ENCODE results near the gene SSX5.
"Not testable (repeated sequence)": the region's sequence is repeated elsewhere in the genome, so short reads cannot be mapped to it uniquely, and the experiment has no call there.

SSX5 gene

GRCh38 chrX:48154796-48155195 is 41.8 kb downstream of the SSX5 start:
- Histone ChIP-seq H3K36me3 (no peaks in the 10 kb centered on the region), H3K4me2 (no peak overlapping the region), H3K4me1 (no peaks in the 10 kb centered on the region), H3K27me3 (peaks cover 31 to 79% (median 55%) of the 10 kb centered on the region in 11 experiments), H3K9me3 (replicated peaks in 1 of 11) (no peaks in the 10 kb centered on the region; a peak in 2 of 22 replicates), H3K27ac (no peak overlapping the region), H3K9ac (no peak overlapping the region), H3K4me3 (no peak overlapping the region), H4K20me1 (no peaks in the 10 kb centered on the region; a peak in 1 of 22 replicates)
- no peak for TF ChIP-seq Cebpa-rat (IDR thresholded peaks at IDR 0.05)

- no peak for TF ChIP-seq Cebpa-rat (IDR thresholded peaks at IDR 0.05)
- Histone ChIP-seq H3K36me3 (no peaks in the 10 kb centered on the region), H3K27me3 (peaks cover 26 to 76% (median 54%) of the 10 kb centered on the region in 11 experiments), H3K9me3 (replicated peaks in 1 of 11) (no peaks in the 10 kb centered on the region; a peak in 2 of 22 replicates), H3K9ac (no peak overlapping the region), H3K4me2 (no peak overlapping the region), H3K4me1 (no peaks in the 10 kb centered on the region), H4K20me1 (no peaks in the 10 kb centered on the region; a peak in 1 of 22 replicates), H3K4me3 (no peak overlapping the region), H3K27ac (no peak overlapping the region)
Observed at GRCh38 chrX:48153769-48154168, 42.8 kb downstream of the SSX5 start.

- H3K9ac ChIP-seq, H4K20me1 ChIP-seq, H3K36me3 ChIP-seq, H3K4me1 ChIP-seq, H3K4me3 ChIP-seq, H3K27ac ChIP-seq: not testable (repeated sequence)
- Histone ChIP-seq H3K9me3 (replicated peaks in 1 of 11) (peaks cover 5 to 10% (median 8%) of the 10 kb centered on the region in 11 experiments; a peak in 19 of 22 replicates), H3K4me2 (0 out of 22 replicates have a peak overlapping the region, but pooled peaks of 1 of the 11 experiments have one; percentile 15), H3K27me3 (peaks cover 11 to 49% (median 42%) of the 10 kb centered on the region in 11 experiments; a peak in 21 of 22 replicates)
Observed at GRCh38 chrX:48142697-48143096, 53.9 kb downstream of the SSX5 start.

GRCh38 chrX:48141810-48142508 is 54.6 kb downstream of the SSX5 start:
- H3K27ac ChIP-seq, H3K9ac ChIP-seq, H3K4me1 ChIP-seq, H3K4me3 ChIP-seq, H3K36me3 ChIP-seq, H3K4me2 ChIP-seq, H4K20me1 ChIP-seq: not testable (repeated sequence)
- Histone ChIP-seq H3K9me3 (replicated peaks in 1 of 11) (peaks cover 5 to 10% (median 8%) of the 10 kb centered on the region in 11 experiments; a peak in 19 of 22 replicates), H3K27me3 (peaks cover 11 to 44% (median 37%) of the 10 kb centered on the region in 11 experiments; a peak in 21 of 22 replicates)

- H3K9ac ChIP-seq, H3K4me3 ChIP-seq, H3K4me2 ChIP-seq, H3K4me1 ChIP-seq, H3K36me3 ChIP-seq, H4K20me1 ChIP-seq, H3K27ac ChIP-seq: not testable (repeated sequence)
- H3K27me3 ChIP-seq = peaks cover 0 to 15% (median 11%) of the 10 kb centered on the region in 11 experiments; a peak in 16 of 22 replicates
- peaks cover 5 to 10% (median 8%) of the 10 kb centered on the region in 11 experiments; a peak in 19 of 22 replicates for H3K9me3 ChIP-seq (replicated peaks in 1 of 11)
Observed at GRCh38 chrX:48139076-48139475, 57.5 kb downstream of the SSX5 start.

Measured in BLaER1 treated with 17β-estradiol and CSF1 and Interleukin-3, amounts not matched to agents 10 nM and 100 nM (cell line).